Hippocampal formation (tissue), 2 donors: ENCODE results near the gene ALG2.
"Not testable (repeated sequence)": the region's sequence is repeated elsewhere in the genome, so short reads cannot be mapped to it uniquely, and the experiment has no call there.

ENCODE experiments used
- DNase-seq, 2 donors: peaks; one replicate each; lab custom pipeline; 2025; lab: John Stamatoyannopoulos, UW

Gene ALG2

GRCh38 chr9:99238331-99238730 is 16.6 kb upstream of the ALG2 start:
- no peak for DNase-seq

- not testable (repeated sequence) for DNase-seq
Measured at GRCh38 chr9:99237849-99238248, 16.1 kb upstream of the ALG2 start.

GRCh38 chr9:99237356-99237755 is 15.6 kb upstream of the ALG2 start:
- DNase-seq = no peak

- DNase-seq = no peak
Measured at GRCh38 chr9:99235926-99236634, 14.3 kb upstream of the ALG2 start.

GRCh38 chr9:99235069-99235468 is 13.3 kb upstream of the ALG2 start:
- DNase-seq = no peak

GRCh38 chr9:99234618-99235017 is 12.9 kb upstream of the ALG2 start:
- DNase-seq = no peak

- DNase-seq = no peak
Measured at GRCh38 chr9:99231711-99232110, 10.0 kb upstream of the ALG2 start.

GRCh38 chr9:99230206-99230605 is 8.5 kb upstream of the ALG2 start:
- no peak for DNase-seq

GRCh38 chr9:99226054-99226453 is 4.3 kb upstream of the ALG2 start:
- no peak for DNase-seq

- DNase-seq = no peak
Measured at GRCh38 chr9:99224445-99224844, 2.7 kb upstream of the ALG2 start.

GRCh38 chr9:99222416-99223270 is 901 bp upstream of the ALG2 start:
- no peak for DNase-seq

- DNase-seq = no peak
Measured at GRCh38 chr9:99221266-99221620, 499 bp downstream of the ALG2 start.

- no peak for DNase-seq
Measured at GRCh38 chr9:99220011-99220410, 1.7 kb downstream of the ALG2 start.

GRCh38 chr9:99216073-99216472 is 5.7 kb downstream of the ALG2 start:
- no peak for DNase-seq

GRCh38 chr9:99213197-99213596 is 8.5 kb downstream of the ALG2 start:
- DNase-seq = no peak

- no peak for DNase-seq
Measured at GRCh38 chr9:99211746-99212145, 10.0 kb downstream of the ALG2 start.

GRCh38 chr9:99210572-99210971 is 11.2 kb downstream of the ALG2 start:
- no peak for DNase-seq

GRCh38 chr9:99201603-99202002 is 20.1 kb downstream of the ALG2 start:
- DNase-seq = no peak

GRCh38 chr9:99199938-99200539 is 21.7 kb downstream of the ALG2 start:
- no peak for DNase-seq

- no peak for DNase-seq
Measured at GRCh38 chr9:99197987-99198386, 23.8 kb downstream of the ALG2 start.

GRCh38 chr9:99197124-99197630 is 24.6 kb downstream of the ALG2 start:
- no peak for DNase-seq

GRCh38 chr9:99196484-99196883 is 25.3 kb downstream of the ALG2 start:
- not testable (repeated sequence) for DNase-seq

GRCh38 chr9:99193466-99193821 is 28.3 kb downstream of the ALG2 start:
- no peak for DNase-seq
